ENCODE data around the gene USH1G.

The USH1G gene

DNA sequence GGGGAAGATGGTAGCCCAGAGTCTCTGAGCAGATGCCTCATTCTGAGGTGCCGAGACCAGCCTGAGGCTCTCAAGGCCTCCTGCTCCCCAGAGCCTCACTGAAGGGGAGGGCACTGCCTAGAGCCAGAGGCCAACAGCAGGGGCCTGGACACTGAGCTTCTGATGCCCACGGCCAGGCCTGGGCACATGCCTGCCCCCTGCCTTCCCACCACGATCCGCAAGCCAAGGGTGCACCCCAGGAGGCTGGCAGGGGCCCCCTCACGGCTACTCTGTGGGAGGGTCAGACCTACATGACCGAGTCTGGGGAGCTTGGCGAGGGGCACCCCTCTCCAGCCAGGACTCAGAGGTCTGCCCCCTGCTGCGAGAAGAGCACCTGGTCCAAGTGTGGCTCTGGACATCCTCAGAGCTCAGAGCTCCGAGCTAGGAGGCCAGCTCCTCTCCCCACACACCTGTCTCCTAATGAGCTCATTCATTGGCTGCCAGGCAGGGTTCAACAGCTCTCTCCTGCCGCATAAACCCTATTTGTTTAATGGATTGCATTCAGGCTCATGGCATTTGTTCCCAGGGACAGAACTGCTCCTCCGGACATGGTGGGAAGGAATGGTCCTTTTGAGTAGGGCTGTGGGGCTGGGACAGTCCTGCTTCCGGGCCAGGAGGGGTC is 26.5 kb upstream of the USH1G start:
- no peak for DNase-seq (ENCODE audit: low spot score)
- TF ChIP-seq, protein P1, sequence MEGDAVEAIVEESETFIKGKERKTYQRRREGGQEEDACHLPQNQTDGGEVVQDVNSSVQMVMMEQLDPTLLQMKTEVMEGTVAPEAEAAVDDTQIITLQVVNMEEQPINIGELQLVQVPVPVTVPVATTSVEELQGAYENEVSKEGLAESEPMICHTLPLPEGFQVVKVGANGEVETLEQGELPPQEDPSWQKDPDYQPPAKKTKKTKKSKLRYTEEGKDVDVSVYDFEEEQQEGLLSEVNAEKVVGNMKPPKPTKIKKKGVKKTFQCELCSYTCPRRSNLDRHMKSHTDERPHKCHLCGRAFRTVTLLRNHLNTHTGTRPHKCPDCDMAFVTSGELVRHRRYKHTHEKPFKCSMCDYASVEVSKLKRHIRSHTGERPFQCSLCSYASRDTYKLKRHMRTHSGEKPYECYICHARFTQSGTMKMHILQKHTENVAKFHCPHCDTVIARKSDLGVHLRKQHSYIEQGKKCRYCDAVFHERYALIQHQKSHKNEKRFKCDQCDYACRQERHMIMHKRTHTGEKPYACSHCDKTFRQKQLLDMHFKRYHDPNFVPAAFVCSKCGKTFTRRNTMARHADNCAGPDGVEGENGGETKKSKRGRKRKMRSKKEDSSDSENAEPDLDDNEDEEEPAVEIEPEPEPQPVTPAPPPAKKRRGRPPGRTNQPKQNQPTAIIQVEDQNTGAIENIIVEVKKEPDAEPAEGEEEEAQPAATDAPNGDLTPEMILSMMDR (IDR thresholded peaks at IDR 0.05; ENCODE audit: extremely low read depth, insufficient read depth, missing control alignments): no peak
- in situ Hi-C loops (cut with MboI; ENCODE audit: low pct_unique_long_range_greater_than_20kb, low sequenced_read_pairs, unreplicated experiment): loop anchor here (10.0 kb wide), 1 partner anchor 255 kb away; the partner anchor contains the start of gene NUP85

DNA sequence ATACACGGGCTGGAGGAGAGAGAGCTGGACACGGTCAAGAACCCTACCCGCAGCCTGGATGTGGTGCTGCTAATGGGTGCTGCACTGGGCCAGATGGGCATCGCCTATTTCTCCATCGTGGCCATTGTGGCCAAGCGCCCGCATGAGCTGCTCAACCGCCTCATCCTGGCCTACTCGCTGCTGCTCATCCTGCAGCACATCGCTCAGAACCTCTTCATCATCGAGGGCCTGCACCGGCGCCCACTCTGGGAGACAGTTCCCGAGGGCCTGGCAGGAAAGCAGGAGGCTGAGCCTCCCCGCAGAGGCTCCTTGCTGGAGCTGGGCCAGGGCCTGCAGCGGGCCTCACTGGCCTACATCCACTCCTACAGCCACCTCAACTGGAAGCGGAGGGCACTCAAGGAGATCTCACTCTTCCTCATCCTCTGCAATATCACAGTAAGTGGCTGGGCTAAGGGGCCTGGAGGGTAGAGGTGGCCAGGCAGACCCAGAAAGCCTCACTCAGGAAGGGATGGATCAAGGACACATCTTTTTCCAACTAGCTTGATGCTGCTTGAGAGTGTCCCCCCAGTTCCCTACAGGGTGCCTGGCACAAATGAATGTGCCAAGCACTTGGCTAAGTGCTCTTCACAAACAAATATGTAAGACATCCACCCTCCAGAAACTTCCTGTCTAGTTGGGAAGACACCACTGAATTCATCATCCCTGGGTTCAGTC is 24.1 kb upstream of the USH1G start:
- TF ChIP-seq, protein P1 (IDR thresholded peaks at IDR 0.05; ENCODE audit: extremely low read depth, insufficient read depth, missing control alignments): no peak
- no peak for DNase-seq (ENCODE audit: low spot score)
- in situ Hi-C loops (cut with MboI; ENCODE audit: low pct_unique_long_range_greater_than_20kb, low sequenced_read_pairs, unreplicated experiment): no loop called here

DNA sequence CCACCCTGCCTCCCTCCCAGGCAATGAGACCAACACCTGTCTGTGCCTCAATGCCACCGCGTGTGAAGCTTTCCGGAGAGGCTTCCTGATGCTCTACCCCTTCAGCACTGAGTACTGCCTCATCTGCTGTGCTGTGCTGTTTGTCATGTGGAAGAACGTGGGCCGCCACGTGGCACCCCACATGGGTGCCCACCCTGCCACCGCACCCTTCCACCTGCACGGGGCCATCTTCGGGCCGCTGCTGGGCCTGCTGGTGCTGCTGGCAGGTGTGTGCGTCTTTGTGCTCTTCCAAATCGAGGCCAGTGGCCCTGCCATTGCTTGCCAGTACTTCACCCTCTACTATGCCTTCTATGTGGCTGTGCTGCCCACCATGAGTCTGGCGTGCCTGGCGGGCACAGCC is 23.6 kb upstream of the USH1G start:
- TF ChIP-seq, protein P1 (IDR thresholded peaks at IDR 0.05; ENCODE audit: extremely low read depth, insufficient read depth, missing control alignments): no peak
- DNase-seq (ENCODE audit: low spot score): no peak
- in situ Hi-C loops (cut with MboI; ENCODE audit: low pct_unique_long_range_greater_than_20kb, low sequenced_read_pairs, unreplicated experiment): no loop called here

DNA sequence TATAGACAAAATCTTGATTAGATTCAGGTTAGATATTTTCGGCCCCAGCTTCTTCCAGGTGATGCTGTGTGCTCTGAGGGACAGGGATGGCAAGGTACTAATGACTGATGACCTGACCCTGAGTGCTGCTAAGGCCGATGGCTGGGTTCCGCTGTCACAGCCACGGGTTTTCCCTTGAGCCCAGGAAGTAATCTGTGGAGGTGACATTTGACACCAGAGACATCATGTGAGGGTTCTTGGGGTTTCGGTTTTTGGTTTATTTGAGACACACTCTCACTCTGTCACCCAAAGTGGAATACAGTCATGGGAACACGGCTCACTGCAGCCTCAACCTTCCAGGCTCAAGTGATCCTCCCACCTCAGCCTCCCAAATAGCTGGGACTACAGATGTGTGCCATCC is 22.5 kb upstream of the USH1G start:
- in situ Hi-C loops (cut with MboI; ENCODE audit: low pct_unique_long_range_greater_than_20kb, low sequenced_read_pairs, unreplicated experiment): no loop called here
- peak; percentile 86 for DNase-seq (ENCODE audit: low spot score)
- TF ChIP-seq, protein P1 (IDR thresholded peaks at IDR 0.05; ENCODE audit: extremely low read depth, insufficient read depth, missing control alignments): no peak

DNA sequence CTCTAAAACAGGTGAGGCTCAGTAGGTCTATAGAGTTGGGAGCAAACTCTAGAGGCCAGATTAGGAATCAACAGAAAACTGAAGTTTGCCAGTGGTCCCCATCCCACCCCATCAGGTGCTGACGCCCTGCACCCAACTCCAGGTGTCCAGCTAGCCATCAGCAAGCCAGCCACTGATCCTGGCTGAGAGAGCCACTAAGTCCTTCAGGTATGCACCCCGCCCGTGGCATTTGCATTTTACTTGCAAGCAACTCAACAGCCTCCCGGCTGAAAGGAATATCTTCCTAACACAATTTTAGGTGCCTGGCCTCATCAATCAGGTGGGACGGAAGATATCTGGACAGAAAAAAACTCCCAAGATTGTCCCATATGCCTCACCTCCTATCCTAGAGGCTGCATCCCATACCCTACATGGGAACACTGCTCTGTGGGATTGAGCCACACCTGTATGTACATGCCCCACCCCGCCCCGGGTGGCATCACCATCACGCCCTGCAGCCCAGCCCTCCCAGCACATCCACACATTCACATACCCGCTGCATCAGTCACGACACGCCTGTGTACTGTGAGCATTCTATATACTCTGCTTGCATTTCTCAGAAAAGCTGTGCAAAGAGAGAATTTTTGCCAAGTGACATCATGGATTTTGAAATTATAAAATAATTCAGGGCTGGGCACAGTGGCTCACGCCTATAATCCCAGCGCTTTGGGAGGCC is 20.9 kb upstream of the USH1G start:
- in situ Hi-C loops (cut with MboI; ENCODE audit: low pct_unique_long_range_greater_than_20kb, low sequenced_read_pairs, unreplicated experiment): no loop called here
- TF ChIP-seq, protein P1 (IDR thresholded peaks at IDR 0.05; ENCODE audit: extremely low read depth, insufficient read depth, missing control alignments): no peak
- no peak for DNase-seq (ENCODE audit: low spot score)

DNA sequence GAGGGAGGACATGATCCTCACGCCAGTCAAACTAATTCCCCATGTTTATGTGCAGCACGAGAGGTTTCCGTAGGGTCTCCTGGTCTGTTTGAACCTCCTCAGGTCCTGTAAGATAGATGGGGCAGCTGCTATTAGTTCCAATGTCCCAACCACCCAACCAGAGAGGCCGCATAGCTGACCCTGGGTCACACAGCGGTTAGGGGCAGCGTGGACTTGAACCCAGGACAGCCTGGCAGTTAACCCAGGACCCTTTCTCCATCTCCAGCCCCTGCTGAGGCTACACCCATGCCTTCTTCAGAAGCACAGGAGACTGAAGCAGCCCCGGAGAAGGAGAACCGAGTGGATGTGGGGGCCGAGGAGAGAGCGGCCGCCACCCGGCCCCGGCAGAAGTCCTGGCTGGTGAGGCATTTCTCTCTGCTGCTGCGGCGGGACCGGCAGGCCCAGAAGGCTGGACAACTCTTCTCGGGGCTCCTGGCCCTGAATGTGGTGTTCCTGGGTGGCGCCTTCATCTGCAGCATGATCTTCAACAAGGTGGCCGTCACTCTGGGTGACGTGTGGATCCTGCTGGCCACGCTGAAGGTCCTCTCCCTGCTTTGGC is 18.2 kb upstream of the USH1G start:
- in situ Hi-C loops (cut with MboI; ENCODE audit: low pct_unique_long_range_greater_than_20kb, low sequenced_read_pairs, unreplicated experiment): no loop called here
- TF ChIP-seq, protein P1 (IDR thresholded peaks at IDR 0.05; ENCODE audit: extremely low read depth, insufficient read depth, missing control alignments): no peak
- DNase-seq (ENCODE audit: low spot score): no peak

Data from GM13977 (cell line).